HepG2 (cell line): ENCODE results near the gene LINGO3. TPM values are rescaled to one million over a fixed set of nuclear protein-coding genes. Genes with fewer than 3 reads are reported as not detected.

Experiments used
- ATF7 ChIP-seq, 2 experiments: fragments of 450-650 bp in 1 of 2; sonication (generic) in 1 of 2; formaldehyde crosslinking in 1 of 2; IDR thresholded peaks; 2 replicates each; pipeline versions ENCODE4 v1.4.0 to v1.6.1; 2016 to 2020; ENCODE audit warnings: antibody characterized with exemption in 1 of 2, mild to moderate bottlenecking in 1 of 2, missing genetic modification reagents in 1 of 2
- HOXA7 ChIP-seq: sonication (generic); formaldehyde crosslinking; IDR thresholded peaks from 2 replicates; pipeline ENCODE4 v1.8.1; 2022; ENCODE audit warnings: mild to moderate bottlenecking, missing genetic modification reagents, moderate library complexity
- KIAA2018 ChIP-seq: sonication (generic); formaldehyde crosslinking; IDR thresholded peaks from 2 replicates; pipeline ENCODE4 v1.5.0; 2020; ENCODE audit warnings: mild to moderate bottlenecking, missing genetic modification reagents, borderline replicate concordance
- NFKB2 ChIP-seq: sonication (generic); formaldehyde crosslinking; IDR thresholded peaks from 2 replicates; pipeline ENCODE4 v1.4.0; 2020; ENCODE audit warnings: missing genetic modification reagents, borderline replicate concordance
- SYNCRIP ChIP-seq: fragments of 200-400 bp; formaldehyde crosslinking; IDR thresholded peaks from 2 replicates; pipeline ENCODE4 v1.6.1; 2018; ENCODE audit warnings: mild to moderate bottlenecking, low read depth, low read length; ENCODE audit not compliant: insufficient read depth
- XRCC5 ChIP-seq: fragments of 200-400 bp; formaldehyde crosslinking; optimal IDR thresholded peaks from 2 replicates; pipeline ENCODE3; 2017; ENCODE audit warnings: mild to moderate bottlenecking, low read length
- ZBTB14 ChIP-seq: sonication (generic); formaldehyde crosslinking; IDR thresholded peaks from 2 replicates; pipeline ENCODE4 v1.4.0; 2020; ENCODE audit warnings: missing genetic modification reagents
- ZNF484 ChIP-seq: sonication (generic); formaldehyde crosslinking; IDR thresholded peaks from 2 replicates; pipeline ENCODE4 v1.5.1; 2020; ENCODE audit warnings: mild to moderate bottlenecking, low read depth, missing genetic modification reagents, borderline replicate concordance
- ZNF577 ChIP-seq: sonication (generic); formaldehyde crosslinking; IDR thresholded peaks from 2 replicates; pipeline ENCODE4 v1.4.0; 2020; ENCODE audit warnings: mild to moderate bottlenecking, low read depth, missing genetic modification reagents, borderline replicate concordance
- ZNF704 ChIP-seq: sonication (generic); formaldehyde crosslinking; IDR thresholded peaks from 2 replicates; pipeline ENCODE4 v1.8.1; 2023; ENCODE audit warnings: mild to moderate bottlenecking, inconsistent platforms, moderate library complexity, missing genetic modification reagents, borderline replicate concordance
- ZSCAN30 ChIP-seq: sonication (generic); formaldehyde crosslinking; IDR thresholded peaks from 2 replicates; pipeline ENCODE4 v1.5.0; 2020; ENCODE audit warnings: mild to moderate bottlenecking, missing genetic modification reagents
- polyA plus RNA-seq, 8 experiments: library from polyadenylated mRNA; depleted of rRNA in 3 of 8; stranded (reverse) in 7 of 8; unstranded in 1 of 8; fragments of >200 nt; fragmentation: Illumina TruSeq in 4 of 8; extraction: Trizol in 4 of 8; gene quantifications; 2 replicates each; pipeline versions ENCODE4 v1.2.1 to v1.2.3, GENCODE V29; 2011 to 2016; ENCODE audit warnings: low read depth in 4 of 8, missing spikeins in 1 of 8, mixed read lengths in 1 of 8; ENCODE audit not compliant: insufficient read depth in 1 of 8
- total RNA-seq, 5 experiments: library from RNA; depleted of rRNA; stranded (reverse); fragments of >200 nt; fragmentation: Illumina TruSeq; extraction: Trizol; gene quantifications; 2 replicates each; pipeline ENCODE4 v1.2.3, GENCODE V29; 2016; ENCODE audit warnings: low read depth in 1 of 5
- TF ChIP-seq, protein P1 (sequence below): sonication (generic); formaldehyde crosslinking; IDR thresholded peaks from 2 replicates; pipeline ENCODE4 v1.5.1; 2020; ENCODE audit warnings: mild to moderate bottlenecking, missing genetic modification reagents
- TF ChIP-seq, protein P2 (sequence below): sonication (generic); formaldehyde crosslinking; IDR thresholded peaks from 2 replicates; pipeline ENCODE4 v1.8.1; 2023; ENCODE audit warnings: mild to moderate bottlenecking, missing genetic modification reagents

LINGO3 gene
- total and polyA plus RNA-seq, 2 of the 13 experiments (the other 11 are each of a cell fraction or from before 2014, with no cell fraction given) = not detected

DNA sequence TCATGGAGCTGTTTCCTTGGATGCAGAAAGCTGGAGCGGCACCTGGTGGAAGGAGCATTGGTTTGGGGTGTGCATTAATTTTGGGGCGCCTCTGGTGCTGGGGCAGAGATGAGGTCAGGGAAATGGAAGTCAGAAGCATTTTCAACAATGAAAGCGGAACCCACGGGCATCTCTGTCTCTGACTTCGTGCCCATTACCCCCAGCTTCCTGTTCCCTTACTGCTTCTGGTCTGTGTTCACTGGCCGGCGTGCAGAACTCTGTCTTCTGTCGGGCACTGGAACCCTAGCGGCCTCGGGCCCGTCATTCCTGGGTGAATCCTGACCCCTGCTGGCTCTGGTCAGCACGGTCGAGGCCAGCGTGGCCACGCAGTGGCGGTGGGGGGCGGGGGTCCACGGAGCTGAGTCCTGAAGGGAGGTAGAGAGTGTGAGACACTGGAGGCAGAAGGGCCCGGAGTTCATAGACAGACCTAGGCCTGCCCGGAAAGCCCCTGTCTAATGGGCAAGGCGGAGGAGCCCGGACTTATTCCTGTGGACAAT, 7.9 kb upstream of the LINGO3 start (continued):
- TF ChIP-seq KIAA2018 (CRISPR knock-in tag) (no peak), ZNF577 (CRISPR knock-in tag) (no peak), ZBTB14 (no peak), ZSCAN30 (CRISPR knock-in tag) (no peak), NFKB2 (no peak; the same call in 1 of the 2 replicates), ZNF704 (no peak), HOXA7 (CRISPR knock-in tag) (no peak), ZNF484 (CRISPR knock-in tag) (no peak), ATF7 (IDR thresholded peaks at IDR 0.05) (no peak), ATF7 (CRISPR knock-in tag; IDR thresholded peaks at IDR 0.05) (no peak), XRCC5 (peak; percentile 90), SYNCRIP (no peak)
- TF ChIP-seq, protein P1, sequence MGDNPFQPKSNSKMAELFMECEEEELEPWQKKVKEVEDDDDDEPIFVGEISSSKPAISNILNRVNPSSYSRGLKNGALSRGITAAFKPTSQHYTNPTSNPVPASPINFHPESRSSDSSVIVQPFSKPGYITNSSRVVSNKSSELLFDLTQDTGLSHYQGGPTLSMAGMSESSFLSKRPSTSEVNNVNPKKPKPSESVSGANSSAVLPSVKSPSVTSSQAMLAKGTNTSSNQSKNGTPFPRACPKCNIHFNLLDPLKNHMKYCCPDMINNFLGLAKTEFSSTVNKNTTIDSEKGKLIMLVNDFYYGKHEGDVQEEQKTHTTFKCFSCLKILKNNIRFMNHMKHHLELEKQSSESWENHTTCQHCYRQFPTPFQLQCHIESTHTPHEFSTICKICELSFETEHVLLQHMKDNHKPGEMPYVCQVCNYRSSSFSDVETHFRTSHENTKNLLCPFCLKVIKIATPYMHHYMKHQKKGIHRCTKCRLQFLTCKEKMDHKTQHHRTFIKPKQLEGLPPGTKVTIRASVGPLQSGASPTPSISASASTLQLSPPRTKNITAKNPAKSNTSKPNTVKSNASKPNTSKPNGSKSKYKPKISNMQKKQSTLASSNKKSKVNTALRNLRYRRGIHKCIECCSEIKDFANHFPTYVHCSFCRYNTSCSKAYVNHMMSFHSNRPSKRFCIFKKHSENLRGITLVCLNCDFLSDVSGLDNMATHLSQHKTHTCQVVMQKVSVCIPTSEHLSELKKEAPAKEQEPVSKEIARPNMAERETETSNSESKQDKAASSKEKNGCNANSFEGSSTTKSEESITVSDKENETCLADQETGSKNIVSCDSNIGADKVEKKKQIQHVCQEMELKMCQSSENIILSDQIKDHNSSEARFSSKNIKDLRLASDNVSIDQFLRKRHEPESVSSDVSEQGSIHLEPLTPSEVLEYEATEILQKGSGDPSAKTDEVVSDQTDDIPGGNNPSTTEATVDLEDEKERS = no peak
- TF ChIP-seq, protein P2, sequence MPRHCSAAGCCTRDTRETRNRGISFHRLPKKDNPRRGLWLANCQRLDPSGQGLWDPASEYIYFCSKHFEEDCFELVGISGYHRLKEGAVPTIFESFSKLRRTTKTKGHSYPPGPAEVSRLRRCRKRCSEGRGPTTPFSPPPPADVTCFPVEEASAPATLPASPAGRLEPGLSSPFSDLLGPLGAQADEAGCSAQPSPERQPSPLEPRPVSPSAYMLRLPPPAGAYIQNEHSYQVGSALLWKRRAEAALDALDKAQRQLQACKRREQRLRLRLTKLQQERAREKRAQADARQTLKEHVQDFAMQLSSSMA (CRISPR knock-in tag) = 0 out of 2 replicates have a peak, but pooled peaks have one; percentile 70
